ENCODE measurements around the gene MID1IP1.

Gene MID1IP1

DNA sequence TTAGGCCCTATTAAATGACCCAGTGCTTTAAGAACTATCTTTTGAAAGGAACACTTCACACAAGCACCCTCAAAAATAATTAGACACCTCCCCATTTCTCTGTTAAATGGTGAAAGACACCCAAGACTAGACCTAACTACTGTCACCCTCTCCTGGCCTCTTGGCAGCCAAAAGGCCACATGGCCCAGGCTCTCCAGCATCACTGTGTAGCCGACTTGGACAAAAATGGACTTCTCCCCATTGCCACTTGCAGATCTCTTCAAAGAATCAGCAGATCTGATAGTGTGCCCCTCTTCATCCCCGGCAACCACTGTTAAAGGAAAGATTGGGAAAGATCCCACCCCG, 2.0 kb downstream of the MID1IP1 start:
- peaks cover 3 to 5% of the 10 kb centered on the region in 2 donors for H3K4me1 ChIP-seq (ENCODE audit: control insufficient read depth in 1 of 2, insufficient read depth in 2 of 2, low read length in 2 of 2)
- no peaks in the 10 kb centered on the region for H3K9me3 ChIP-seq (ENCODE audit: control insufficient read depth in 1 of 2, low read length in 2 of 2)
- H3K27me3 ChIP-seq (ENCODE audit: low read depth, low read length): no peaks in the 10 kb centered on the region
- peak overlapping the region; percentile 39 to 78 for H3K4me3 ChIP-seq (ENCODE audit: low read depth in 1 of 2, low read length in 2 of 2)
- H3K27ac ChIP-seq (ENCODE audit: low read length): peak overlapping the region; percentile 94
- no peaks in the 10 kb centered on the region for H3K36me3 ChIP-seq (ENCODE audit: control insufficient read depth in 1 of 2, insufficient read depth in 2 of 2, low read length in 2 of 2)

DNA sequence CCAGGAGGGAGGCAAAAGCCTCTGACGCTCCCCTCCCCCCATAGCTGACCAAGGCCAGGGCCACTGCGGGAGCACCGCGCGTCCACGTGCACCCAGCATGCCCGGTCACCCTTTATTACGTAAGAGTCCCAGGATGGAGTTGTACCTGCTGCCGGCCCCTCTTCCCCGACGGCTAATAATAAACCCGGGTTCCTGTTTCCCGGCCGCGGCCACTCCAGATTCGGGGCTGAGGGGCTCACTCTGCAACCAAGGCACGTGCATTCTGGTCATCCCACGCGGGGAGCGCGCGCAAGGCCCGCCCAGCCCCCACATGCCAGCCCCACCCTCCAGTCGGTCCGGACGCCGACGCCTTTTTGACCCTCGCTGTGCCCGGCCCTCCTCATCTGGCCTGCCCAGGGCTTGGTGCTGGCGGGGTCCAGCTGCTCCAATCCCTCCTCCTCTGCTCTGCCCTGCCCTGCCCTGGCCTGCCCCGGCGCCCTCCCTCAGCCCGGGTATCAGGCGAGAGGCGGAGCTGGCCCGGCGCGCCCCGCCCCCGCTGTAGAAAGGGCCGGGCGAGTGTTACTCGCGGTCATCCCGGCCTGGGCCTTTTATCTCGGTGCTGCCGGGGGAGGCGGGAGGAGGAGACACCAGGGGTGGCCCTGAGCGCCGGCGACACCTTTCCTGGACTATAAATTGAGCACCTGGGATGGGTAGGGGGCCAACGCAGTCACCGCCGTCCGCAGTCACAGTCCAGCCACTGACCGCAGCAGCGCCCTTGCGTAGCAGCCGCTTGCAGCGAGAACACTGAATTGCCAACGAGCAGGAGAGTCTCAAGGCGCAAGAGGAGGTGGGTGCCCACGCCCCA, 2.6 kb downstream of the MID1IP1 start:
- Histone ChIP-seq H3K9me3 (ENCODE audit: control insufficient read depth in 1 of 2, low read length in 2 of 2) (no peaks in the 10 kb centered on the region), H3K4me3 (ENCODE audit: low read depth in 1 of 2, low read length in 2 of 2) (peak overlapping the region; percentile 66 to 78), H3K27ac (ENCODE audit: low read length) (peak overlapping the region; percentile 94), H3K36me3 (ENCODE audit: control insufficient read depth in 1 of 2, insufficient read depth in 2 of 2, low read length in 2 of 2) (no peaks in the 10 kb centered on the region), H3K27me3 (ENCODE audit: low read depth, low read length) (no peaks in the 10 kb centered on the region), H3K4me1 (ENCODE audit: control insufficient read depth in 1 of 2, insufficient read depth in 2 of 2, low read length in 2 of 2) (peaks cover 3 to 5% of the 10 kb centered on the region in 2 donors)

DNA sequence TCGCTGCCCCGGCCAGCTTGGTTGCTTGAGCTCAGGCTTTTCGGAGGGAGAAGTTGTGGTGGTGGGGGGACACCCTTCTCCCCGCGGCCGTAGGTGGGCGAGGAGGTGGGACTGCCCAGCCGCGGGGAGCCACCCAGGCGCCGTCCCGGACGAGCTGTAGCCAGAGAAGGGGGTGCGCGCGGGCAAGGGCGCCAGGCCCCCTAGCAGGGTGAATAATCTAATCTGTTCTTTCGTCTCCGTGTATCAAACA, 3.1 kb downstream of the MID1IP1 start:
- H3K4me1 ChIP-seq (ENCODE audit: control insufficient read depth in 1 of 2, insufficient read depth in 2 of 2, low read length in 2 of 2): peaks cover 3 to 5% of the 10 kb centered on the region in 2 donors
- H3K9me3 ChIP-seq (ENCODE audit: control insufficient read depth in 1 of 2, low read length in 2 of 2): no peaks in the 10 kb centered on the region
- no peaks in the 10 kb centered on the region for H3K36me3 ChIP-seq (ENCODE audit: control insufficient read depth in 1 of 2, insufficient read depth in 2 of 2, low read length in 2 of 2)
- H3K27me3 ChIP-seq (ENCODE audit: low read depth, low read length): no peaks in the 10 kb centered on the region
- peak overlapping the region; percentile 79 for H3K27ac ChIP-seq (ENCODE audit: low read length)
- H3K4me3 ChIP-seq (ENCODE audit: low read depth in 1 of 2, low read length in 2 of 2): peak overlapping the region; percentile 66 to 78

DNA sequence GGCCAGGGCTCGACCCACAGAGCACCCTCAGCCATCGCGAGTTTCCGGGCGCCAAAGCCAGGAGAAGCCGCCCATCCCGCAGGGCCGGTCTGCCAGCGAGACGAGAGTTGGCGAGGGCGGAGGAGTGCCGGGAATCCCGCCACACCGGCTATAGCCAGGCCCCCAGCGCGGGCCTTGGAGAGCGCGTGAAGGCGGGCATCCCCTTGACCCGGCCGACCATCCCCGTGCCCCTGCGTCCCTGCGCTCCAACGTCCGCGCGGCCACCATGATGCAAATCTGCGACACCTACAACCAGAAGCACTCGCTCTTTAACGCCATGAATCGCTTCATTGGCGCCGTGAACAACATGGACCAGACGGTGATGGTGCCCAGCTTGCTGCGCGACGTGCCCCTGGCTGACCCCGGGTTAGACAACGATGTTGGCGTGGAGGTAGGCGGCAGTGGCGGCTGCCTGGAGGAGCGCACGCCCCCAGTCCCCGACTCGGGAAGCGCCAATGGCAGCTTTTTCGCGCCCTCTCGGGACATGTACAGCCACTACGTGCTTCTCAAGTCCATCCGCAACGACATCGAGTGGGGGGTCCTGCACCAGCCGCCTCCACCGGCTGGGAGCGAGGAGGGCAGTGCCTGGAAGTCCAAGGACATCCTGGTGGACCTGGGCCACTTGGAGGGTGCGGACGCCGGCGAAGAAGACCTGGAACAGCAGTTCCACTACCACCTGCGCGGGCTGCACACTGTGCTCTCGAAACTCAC, 3.6 kb downstream of the MID1IP1 start:
- no peaks in the 10 kb centered on the region for H3K27me3 ChIP-seq (ENCODE audit: low read depth, low read length)
- no peaks in the 10 kb centered on the region for H3K36me3 ChIP-seq (ENCODE audit: control insufficient read depth in 1 of 2, insufficient read depth in 2 of 2, low read length in 2 of 2)
- H3K4me3 ChIP-seq (ENCODE audit: low read depth in 1 of 2, low read length in 2 of 2): peak overlapping the region; percentile 66 to 78
- no peaks in the 10 kb centered on the region for H3K9me3 ChIP-seq (ENCODE audit: control insufficient read depth in 1 of 2, low read length in 2 of 2)
- peak overlapping the region; percentile 79 for H3K27ac ChIP-seq (ENCODE audit: low read length)
- peaks cover 3 to 5% of the 10 kb centered on the region in 2 donors for H3K4me1 ChIP-seq (ENCODE audit: control insufficient read depth in 1 of 2, insufficient read depth in 2 of 2, low read length in 2 of 2)

DNA sequence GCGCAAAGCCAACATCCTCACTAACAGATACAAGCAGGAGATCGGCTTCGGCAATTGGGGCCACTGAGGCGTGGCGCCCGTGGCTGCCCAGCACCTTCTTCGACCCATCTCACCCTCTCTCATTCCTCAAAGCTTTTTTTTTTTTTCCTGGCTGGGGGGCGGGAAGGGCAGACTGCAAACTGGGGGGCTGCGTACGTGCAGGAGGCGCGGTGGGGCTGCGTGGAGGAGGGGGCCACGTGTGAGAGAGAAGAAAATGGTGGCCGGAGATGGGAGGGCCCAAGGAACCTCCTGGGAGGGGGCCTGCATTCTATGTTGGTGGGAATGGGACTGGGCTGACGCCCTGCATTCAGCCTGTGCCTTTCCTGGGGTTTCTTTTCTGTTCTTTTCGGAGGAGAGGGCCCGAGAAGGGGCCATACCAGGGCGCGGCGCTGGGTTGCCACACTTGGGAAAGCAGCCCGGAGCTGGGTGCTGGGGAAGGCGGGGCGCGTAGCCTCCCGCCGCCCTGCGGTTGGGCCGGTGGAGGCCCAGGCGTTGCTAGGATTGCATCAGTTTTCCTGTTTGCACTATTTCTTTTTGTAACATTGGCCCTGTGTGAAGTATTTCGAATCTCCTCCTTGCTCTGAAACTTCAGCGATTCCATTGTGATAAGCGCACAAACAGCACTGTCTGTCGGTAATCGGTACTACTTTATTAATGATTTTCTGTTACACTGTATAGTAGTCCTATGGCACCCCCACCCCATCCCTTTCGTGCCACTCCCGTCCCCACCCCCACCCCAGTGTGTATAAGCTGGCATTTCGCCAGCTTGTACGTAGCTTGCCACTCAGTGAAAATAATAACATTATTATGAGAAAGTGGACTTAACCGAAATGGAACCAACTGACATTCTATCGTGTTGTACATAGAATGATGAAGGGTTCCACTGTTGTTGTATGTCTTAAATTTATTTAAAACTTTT, 4.5 kb downstream of the MID1IP1 start:
- no peaks in the 10 kb centered on the region for H3K36me3 ChIP-seq (ENCODE audit: control insufficient read depth in 1 of 2, insufficient read depth in 2 of 2, low read length in 2 of 2)
- no peaks in the 10 kb centered on the region for H3K27me3 ChIP-seq (ENCODE audit: low read depth, low read length)
- H3K9me3 ChIP-seq (ENCODE audit: control insufficient read depth in 1 of 2, low read length in 2 of 2): no peaks in the 10 kb centered on the region
- H3K27ac ChIP-seq (ENCODE audit: low read length): peak overlapping the region; percentile 79
- H3K4me1 ChIP-seq (ENCODE audit: control insufficient read depth in 1 of 2, insufficient read depth in 2 of 2, low read length in 2 of 2): peaks cover 3 to 5% of the 10 kb centered on the region in 2 donors
- H3K4me3 ChIP-seq (ENCODE audit: low read depth in 1 of 2, low read length in 2 of 2): peak overlapping the region; percentile 66 to 78

DNA sequence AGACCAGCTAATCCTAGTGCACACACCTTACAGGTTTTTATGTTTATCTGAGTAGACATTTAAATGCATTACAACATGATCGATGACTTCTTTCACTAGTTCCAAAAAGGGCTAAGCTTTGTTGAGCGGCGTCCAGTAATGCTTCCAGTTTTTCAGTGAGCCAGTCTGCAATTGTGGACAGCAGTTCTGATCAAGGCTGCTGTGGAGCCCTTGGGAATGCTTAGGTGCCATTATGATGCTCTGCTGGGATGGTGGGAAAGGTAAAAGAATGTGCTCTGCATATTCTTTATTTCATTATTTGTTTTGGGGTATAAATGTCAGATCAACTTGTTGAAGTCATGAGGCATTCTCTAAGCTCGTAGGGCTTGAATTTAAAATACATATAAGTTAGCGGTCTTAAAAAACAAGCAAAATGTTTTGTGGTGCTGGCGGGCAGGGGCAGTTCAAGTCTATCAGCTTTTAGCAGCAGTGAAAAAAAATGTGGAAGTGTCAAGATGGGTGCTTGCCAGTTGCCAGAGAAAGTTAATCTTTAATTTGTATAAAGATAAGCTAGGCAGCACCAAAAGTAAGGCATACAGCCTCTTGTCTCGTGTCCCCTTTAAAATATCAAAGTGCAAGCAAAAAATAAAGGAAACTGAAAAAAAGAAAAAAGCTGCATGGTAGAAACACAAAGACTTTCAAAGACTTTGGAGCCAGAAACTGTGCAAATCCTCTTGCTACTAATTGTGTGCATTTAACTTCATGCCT, 5.8 kb downstream of the MID1IP1 start:
- Histone ChIP-seq H3K9me3 (ENCODE audit: control insufficient read depth in 1 of 2, low read length in 2 of 2) (no peaks in the 10 kb centered on the region), H3K27me3 (ENCODE audit: low read depth, low read length) (no peaks in the 10 kb centered on the region), H3K36me3 (ENCODE audit: control insufficient read depth in 1 of 2, insufficient read depth in 2 of 2, low read length in 2 of 2) (no peaks in the 10 kb centered on the region), H3K4me1 (ENCODE audit: control insufficient read depth in 1 of 2, insufficient read depth in 2 of 2, low read length in 2 of 2) (peaks cover 3 to 5% of the 10 kb centered on the region in 2 donors), H3K27ac (ENCODE audit: low read length) (peak overlapping the region; percentile 79), H3K4me3 (ENCODE audit: low read depth in 1 of 2, low read length in 2 of 2) (peak overlapping the region; percentile 37 to 78)

DNA sequence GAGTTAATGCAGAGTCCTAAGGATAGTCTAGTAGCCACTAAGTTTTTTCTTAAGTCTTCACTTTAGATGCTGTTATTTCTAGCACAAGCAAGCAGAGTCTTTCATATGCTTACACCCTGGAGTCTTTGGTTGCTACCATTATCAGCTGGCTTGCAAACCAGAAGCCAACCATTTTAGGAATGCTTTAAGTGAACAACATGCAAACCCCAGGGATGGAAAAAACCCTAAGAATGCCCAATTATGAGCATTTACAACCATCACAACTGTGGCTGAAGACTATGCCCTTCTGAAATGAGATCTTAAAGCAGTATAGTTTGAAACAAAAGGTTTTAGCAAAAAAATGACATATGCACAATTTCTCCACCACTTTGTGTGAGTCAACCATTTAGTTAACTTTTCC, 6.6 kb downstream of the MID1IP1 start:
- no peak overlapping the region for H3K4me3 ChIP-seq (ENCODE audit: low read depth in 1 of 2, low read length in 2 of 2)
- no peak overlapping the region for H3K27ac ChIP-seq (ENCODE audit: low read length)
- peaks cover 3 to 5% of the 10 kb centered on the region in 2 donors for H3K4me1 ChIP-seq (ENCODE audit: control insufficient read depth in 1 of 2, insufficient read depth in 2 of 2, low read length in 2 of 2)
- no peaks in the 10 kb centered on the region for H3K36me3 ChIP-seq (ENCODE audit: control insufficient read depth in 1 of 2, insufficient read depth in 2 of 2, low read length in 2 of 2)
- H3K9me3 ChIP-seq (ENCODE audit: control insufficient read depth in 1 of 2, low read length in 2 of 2): no peaks in the 10 kb centered on the region
- no peaks in the 10 kb centered on the region for H3K27me3 ChIP-seq (ENCODE audit: low read depth, low read length)

DNA sequence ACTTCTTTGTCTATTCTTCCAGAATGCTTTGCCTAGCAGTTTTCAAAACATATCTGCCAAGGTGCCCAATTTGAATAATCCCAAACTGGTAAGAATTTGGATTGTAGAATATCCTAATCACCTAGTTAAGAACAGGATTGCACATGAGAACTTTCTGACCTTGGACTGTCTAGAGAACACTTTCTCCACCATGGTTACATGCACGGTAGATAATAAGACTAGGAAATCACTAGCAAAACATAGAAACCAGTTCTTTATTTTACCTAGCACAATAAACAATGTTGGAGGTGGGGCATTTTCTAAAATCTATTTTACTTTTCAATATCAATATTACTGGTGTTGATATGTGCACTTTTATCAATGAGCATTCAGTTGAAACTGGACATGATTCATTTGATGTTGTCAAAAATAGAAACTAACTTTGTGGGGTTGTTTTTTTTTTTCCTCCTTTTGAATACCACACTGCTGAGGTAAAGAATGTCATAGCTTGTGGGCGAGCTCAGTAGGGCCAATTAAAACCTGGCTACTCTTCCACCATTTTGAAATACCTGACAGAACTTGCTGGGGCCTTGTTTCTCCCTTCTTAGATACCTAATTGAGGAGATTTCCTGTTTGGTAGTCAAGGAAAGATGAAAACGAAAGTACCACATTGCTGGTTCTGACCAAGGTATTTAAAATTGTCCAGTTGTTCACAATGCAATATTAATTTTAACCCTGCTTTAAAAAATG, 10.4 kb downstream of the MID1IP1 start:
- no peaks in the 10 kb centered on the region for H3K9me3 ChIP-seq (ENCODE audit: control insufficient read depth in 1 of 2, low read length in 2 of 2)
- H3K4me3 ChIP-seq (ENCODE audit: low read depth in 1 of 2, low read length in 2 of 2): no peak overlapping the region
- H3K27ac ChIP-seq (ENCODE audit: low read length): no peak overlapping the region
- H3K27me3 ChIP-seq (ENCODE audit: low read depth, low read length): no peaks in the 10 kb centered on the region
- peaks cover under 1 to 5% of the 10 kb centered on the region in 2 donors for H3K4me1 ChIP-seq (ENCODE audit: control insufficient read depth in 1 of 2, insufficient read depth in 2 of 2, low read length in 2 of 2)
- H3K36me3 ChIP-seq (ENCODE audit: control insufficient read depth in 1 of 2, insufficient read depth in 2 of 2, low read length in 2 of 2): no peaks in the 10 kb centered on the region

DNA sequence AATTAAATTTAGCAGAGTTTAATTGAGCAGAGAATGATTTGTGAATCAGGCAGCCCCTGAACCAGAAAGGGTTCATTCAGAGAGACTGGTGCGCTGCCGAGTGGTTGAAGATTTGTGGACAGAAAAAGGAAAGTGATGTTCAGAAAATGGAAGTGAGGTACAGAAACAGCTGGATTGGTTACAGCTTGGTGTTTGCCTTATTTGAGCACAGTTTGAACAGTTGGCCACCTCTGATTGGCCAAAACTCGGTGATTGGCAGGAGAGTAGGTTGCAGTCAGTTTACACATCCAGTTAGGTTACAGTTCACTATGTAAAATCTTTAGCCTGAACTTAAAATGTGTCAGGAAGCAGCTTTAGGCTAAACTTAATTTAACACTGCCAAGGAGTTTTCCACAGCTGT, 14.9 kb downstream of the MID1IP1 start:
- no peaks in the 10 kb centered on the region for H3K36me3 ChIP-seq (ENCODE audit: control insufficient read depth in 1 of 2, insufficient read depth in 2 of 2, low read length in 2 of 2)
- H3K4me1 ChIP-seq (ENCODE audit: control insufficient read depth in 1 of 2, insufficient read depth in 2 of 2, low read length in 2 of 2): peaks cover 5% of the 10 kb centered on the region in 2 donors
- H3K27ac ChIP-seq (ENCODE audit: low read length): no peak overlapping the region
- no peaks in the 10 kb centered on the region for H3K27me3 ChIP-seq (ENCODE audit: low read depth, low read length)
- no peak overlapping the region for H3K4me3 ChIP-seq (ENCODE audit: low read depth in 1 of 2, low read length in 2 of 2)
- no peaks in the 10 kb centered on the region for H3K9me3 ChIP-seq (ENCODE audit: control insufficient read depth in 1 of 2, low read length in 2 of 2)

DNA sequence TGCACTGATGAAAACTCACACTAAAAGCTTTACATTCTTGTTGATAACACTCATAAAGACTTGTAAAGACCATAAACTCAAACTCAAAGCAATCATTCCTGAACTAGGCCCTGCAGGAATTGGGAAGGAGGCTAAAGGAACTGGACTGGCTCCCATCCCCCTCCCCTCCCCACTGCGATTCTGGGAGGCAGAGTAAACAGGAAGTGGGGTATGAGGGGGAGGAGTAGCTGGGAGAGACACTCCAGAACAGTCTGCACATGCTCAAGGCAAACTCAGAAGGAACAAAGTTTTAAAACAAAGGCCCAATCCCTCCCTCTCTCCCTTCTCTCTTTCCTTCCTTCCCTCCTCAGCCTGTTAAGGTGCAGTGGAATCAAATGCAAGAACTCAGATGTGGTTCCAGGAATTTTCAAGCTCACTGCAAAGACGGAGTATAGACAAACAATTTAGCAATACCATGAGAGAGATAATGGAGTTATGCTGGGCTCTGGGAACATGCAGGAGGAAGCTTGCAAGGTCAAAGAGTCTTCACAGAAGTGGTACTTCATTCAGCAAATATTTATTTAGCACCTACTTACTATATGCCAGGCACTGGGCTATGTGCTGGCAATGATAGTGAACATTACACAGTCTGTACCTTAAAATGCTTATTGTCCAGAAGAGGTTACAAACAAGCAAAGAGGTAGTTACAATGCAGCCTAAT, 15.9 kb downstream of the MID1IP1 start:
- Histone ChIP-seq H3K27ac (ENCODE audit: low read length) (peak overlapping the region; percentile 43), H3K27me3 (ENCODE audit: low read depth, low read length) (no peaks in the 10 kb centered on the region), H3K4me1 (ENCODE audit: control insufficient read depth in 1 of 2, insufficient read depth in 2 of 2, low read length in 2 of 2) (peaks cover 5% of the 10 kb centered on the region in 2 donors), H3K4me3 (ENCODE audit: low read depth in 1 of 2, low read length in 2 of 2) (no peak overlapping the region), H3K9me3 (ENCODE audit: control insufficient read depth in 1 of 2, low read length in 2 of 2) (no peaks in the 10 kb centered on the region), H3K36me3 (ENCODE audit: control insufficient read depth in 1 of 2, insufficient read depth in 2 of 2, low read length in 2 of 2) (no peaks in the 10 kb centered on the region)

Measured in muscle layer of duodenum (tissue), 2 donors.